Kidney (tissue), 14 donors: Measurements from ENCODE around the gene DVL1. TPM values are rescaled to one million over a fixed set of nuclear protein-coding genes. Genes with fewer than 3 reads are reported as not detected.

Experiments used
- DNase-seq, 5 donors: peaks; one replicate each; pipeline ENCODE4 v3.0.0-alpha.2; 2013 to 2020
- FAIRE-seq: peaks from 2 replicates; lab custom pipeline; 2012; peaks lifted over from hg19 to GRCh38; lab: Jason Lieb, UNC
- H3K27ac ChIP-seq, 2 donors: one replicate each; pipeline ENCODE4 v1.7.0; 2013; ENCODE audit warnings: low read depth in 2 of 2, low read length in 2 of 2, inconsistent platforms in 1 of 2
- H3K27me3 ChIP-seq: one replicate; pipeline ENCODE4 v1.7.1; 2013; ENCODE audit warnings: low read length, inconsistent platforms; ENCODE audit not compliant: control insufficient read depth, insufficient read depth
- H3K36me3 ChIP-seq, 3 donors: one replicate each; pipeline versions ENCODE4 v1.7.0 to v1.7.1; 2013; ENCODE audit warnings: low read length in 3 of 3, control low read depth in 1 of 3, inconsistent platforms in 1 of 3; ENCODE audit not compliant: insufficient read depth in 3 of 3, control insufficient read depth in 2 of 3
- H3K4me1 ChIP-seq, 3 donors: one replicate each; pipeline versions ENCODE4 v1.7.0 to v1.7.1; 2013; ENCODE audit warnings: low read length in 3 of 3, inconsistent platforms in 1 of 3, low read depth in 1 of 3; ENCODE audit not compliant: control insufficient read depth in 2 of 3, insufficient read depth in 2 of 3
- H3K4me3 ChIP-seq, 3 donors: one replicate each; pipeline versions ENCODE4 v1.7.0 to v1.8.1; 2013; ENCODE audit warnings: low read length in 3 of 3, control low read depth in 1 of 3, inconsistent platforms in 1 of 3
- H3K9ac ChIP-seq, 3 donors: one replicate each; pipeline versions ENCODE4 v1.7.0 to v1.7.1; 2013; ENCODE audit warnings: low read length in 3 of 3, control low read depth in 1 of 3, inconsistent platforms in 1 of 3
- H3K9me3 ChIP-seq, 3 donors: one replicate each; pipeline versions ENCODE4 v1.7.0 to v1.7.1; 2013; ENCODE audit warnings: low read length in 3 of 3, control low read depth in 1 of 3, inconsistent platforms in 1 of 3; ENCODE audit not compliant: control insufficient read depth in 2 of 3, insufficient read depth in 1 of 3
- CTCF ChIP-seq: IDR thresholded peaks from 3 replicates; pipeline ENCODE4 v1.5.1; 2012; ENCODE audit warnings: mild to moderate bottlenecking, moderate library complexity, borderline replicate concordance; ENCODE audit not compliant: insufficient read depth; ENCODE audit errors: extremely low read depth
- intact Hi-C: fragments of 100-400 bp; cut with DNase I; formaldehyde crosslinking; loops from one replicate; pipeline ENCODE4 v1.11.1; 2022
- polyA plus RNA-seq: library from polyadenylated mRNA; stranded (reverse); fragments of 350-450 nt; fragmentation: Illumina TruSeq; extraction: RNeasy Lipid Tissue Mini Kit (QIAGEN cat#74804); gene quantifications from one replicate; pipeline ENCODE4 v1.2.3, GENCODE V29; 2014; ENCODE audit warnings: low read depth, low replicate concordance; ENCODE audit not compliant: insufficient read depth
- total RNA-seq: library from RNA; stranded (reverse); fragmentation: NEBNext Ultra II Directional; extraction: Animal tissue kit (Norgen Biotek cat#: 25700); gene quantifications from one replicate; pipeline ENCODE4 v1.2.1, GENCODE V29; 2021
- donor health status: control.
- donor health status: control.
- donor health status: control.
- donor health status: control.
- donor health status: control.
- donor health status: DM: yes; HTN: yes; CAD: no.
- donor health status: Normal renal cell carcinoma (clear cell type).

DVL1 gene
- total and polyA plus RNA-seq, 2 donors from 2014 or later, result 32.5 to 55.0 TPM

- H3K9ac ChIP-seq, result no peak overlapping the region
Observed at GRCh38 chr1:1343811-1344421, 5.3 kb downstream of the DVL1 start.

GRCh38 chr1:1342584-1343115, 6.6 kb downstream of the DVL1 start:
- no peak for FAIRE-seq
- Histone ChIP-seq H3K9me3 (no peaks in the 10 kb centered on the region), H3K27me3 (no peaks in the 10 kb centered on the region), H3K4me3 (no peak overlapping the region), H3K36me3 (peaks cover 4 to 12% (median 11%) of the 10 kb centered on the region in 3 donors), H3K4me1 (peaks cover 0 to 16% (median 0%) of the 10 kb centered on the region in 3 donors), H3K9ac (no peak overlapping the region), H3K27ac (no peak overlapping the region)
- intact Hi-C loops, result no loop called here
- no peak for TF ChIP-seq CTCF
- no peak for DNase-seq

More at GRCh38 chr1:1343811-1344421, 5.3 kb downstream of the DVL1 start:
- FAIRE-seq, result no peak
- Histone ChIP-seq H3K36me3 (peaks cover 4 to 12% (median 11%) of the 10 kb centered on the region in 3 donors), H3K4me1 (peaks cover 0 to 24% (median 0%) of the 10 kb centered on the region in 3 donors), H3K27ac (no peak overlapping the region), H3K9me3 (no peaks in the 10 kb centered on the region), H3K27me3 (no peaks in the 10 kb centered on the region), H3K4me3 (no peak overlapping the region)
- TF ChIP-seq CTCF, result no peak
- DNase-seq, result no peak
- intact Hi-C loops, result no loop called here

DNA sequence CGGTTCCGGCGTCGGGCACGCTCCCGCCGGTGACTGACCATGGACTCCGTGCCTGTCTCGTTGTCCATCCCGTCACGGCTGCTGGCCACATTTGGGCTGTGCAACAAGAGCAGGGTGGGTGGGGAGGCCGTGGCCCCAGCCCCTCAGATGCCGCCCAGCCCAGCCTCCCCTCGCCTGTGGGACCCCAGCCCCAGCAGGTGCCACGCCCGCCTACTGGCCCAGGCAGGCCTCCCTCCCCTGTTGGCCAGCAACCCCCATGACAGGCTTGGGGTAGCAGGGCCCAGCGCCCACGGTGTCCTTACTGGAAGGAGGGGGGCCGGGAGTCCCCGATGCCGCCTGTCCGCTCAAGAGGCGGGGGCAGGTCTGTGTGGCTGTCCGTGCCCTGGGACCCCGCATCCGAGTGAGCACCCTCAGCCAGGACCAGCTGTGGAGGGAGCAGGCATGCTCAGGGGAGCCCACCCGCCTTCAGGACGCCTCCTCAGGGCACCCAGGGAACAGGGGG, 7.1 kb downstream of the DVL1 start:
- Histone ChIP-seq H3K4me3 (no peak overlapping the region), H3K27me3 (no peaks in the 10 kb centered on the region), H3K27ac (no peak overlapping the region), H3K9me3 (no peaks in the 10 kb centered on the region), H3K4me1 (peaks cover 0 to 11% (median 0%) of the 10 kb centered on the region in 3 donors), H3K36me3 (peaks cover 4 to 12% (median 11%) of the 10 kb centered on the region in 3 donors), H3K9ac (no peak overlapping the region)
- no peak for TF ChIP-seq CTCF
- DNase-seq, result no peak
- intact Hi-C loops, result no loop called here
- FAIRE-seq, result no peak
